ENCODE results near the gene LDLRAD1.
"Not testable (repeated sequence)": the region's sequence is repeated elsewhere in the genome, so short reads cannot be mapped to it uniquely, and the experiment has no call there.

Gene LDLRAD1

DNA sequence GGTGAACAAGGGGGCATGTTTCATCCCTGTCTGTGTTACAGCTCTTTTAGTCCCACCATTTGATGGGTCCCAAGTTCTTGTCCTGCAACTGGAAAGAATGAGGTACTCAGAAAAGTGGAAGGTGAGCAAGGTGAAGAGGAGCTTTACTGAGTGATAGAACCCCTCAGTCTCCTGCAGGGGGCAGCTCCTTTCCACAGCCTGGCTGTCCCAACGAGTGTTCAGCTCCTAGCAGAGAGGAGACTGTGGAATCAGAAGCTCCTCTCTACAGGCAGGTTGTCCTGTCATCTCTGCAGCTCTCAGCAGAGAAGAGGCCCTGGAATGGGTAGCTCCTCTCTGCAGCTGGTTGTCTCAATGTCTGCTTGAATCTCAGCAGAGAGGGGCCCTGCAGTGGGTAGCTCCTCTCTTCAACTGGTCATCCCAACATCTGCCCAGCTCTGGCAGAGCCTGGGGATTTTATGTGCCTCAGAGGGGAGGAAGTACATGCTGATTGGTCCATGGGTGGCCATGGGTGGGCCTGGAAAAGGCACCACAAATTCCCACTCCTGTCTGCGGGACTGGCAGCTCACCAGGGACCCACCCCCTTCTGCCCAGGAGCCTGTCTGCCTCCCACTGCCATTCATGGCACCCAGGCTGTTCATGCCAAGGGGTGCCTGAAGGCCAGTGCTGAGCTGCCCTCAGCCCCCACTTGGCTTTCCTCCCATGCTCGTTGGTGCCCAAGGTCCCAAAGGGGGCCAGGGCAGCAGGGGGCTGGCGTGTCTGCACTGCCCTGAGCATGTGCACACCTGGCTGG lies 25.7 kb downstream of the LDLRAD1 start:
- DNase-seq, result no peak

DNA sequence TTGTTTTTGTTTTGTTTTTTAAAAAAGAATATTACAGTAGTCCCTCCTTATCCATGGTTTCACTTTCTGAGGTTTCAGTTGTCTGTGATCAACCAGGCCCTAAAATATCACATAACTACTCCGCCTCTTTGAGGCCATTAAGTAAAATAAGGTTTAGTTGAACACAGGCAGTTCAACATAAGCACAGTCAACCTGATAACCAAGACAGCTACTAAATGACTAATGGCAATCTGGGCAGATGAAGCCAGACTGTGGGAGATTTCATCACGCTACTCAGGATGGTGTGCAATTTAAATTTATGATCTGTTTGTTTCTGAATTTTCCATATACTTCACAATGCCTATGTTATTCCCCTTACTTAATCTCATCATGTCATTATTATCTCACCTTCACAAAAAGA lies 30.1 kb downstream of the LDLRAD1 start:
- no peak for DNase-seq

DNA sequence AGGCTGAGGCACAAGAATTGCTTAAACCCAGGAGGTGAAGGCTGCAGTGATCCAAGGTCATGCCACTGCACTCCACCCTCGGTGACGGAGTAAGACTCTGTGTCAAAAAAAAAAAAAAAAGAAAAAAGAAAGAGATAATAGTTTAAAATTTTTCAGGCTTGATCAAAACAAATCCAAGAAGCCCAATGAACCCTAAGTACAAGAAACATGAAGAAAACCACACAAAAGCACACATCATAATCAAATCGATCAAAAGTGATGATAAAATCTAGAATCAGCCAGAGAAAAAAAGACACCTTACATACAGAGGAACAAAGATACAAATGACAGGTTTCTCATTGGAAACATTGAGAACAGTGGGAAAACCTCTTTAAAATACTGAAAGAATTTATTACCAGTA lies 31.5 kb downstream of the LDLRAD1 start:
- no peak for DNase-seq

DNA sequence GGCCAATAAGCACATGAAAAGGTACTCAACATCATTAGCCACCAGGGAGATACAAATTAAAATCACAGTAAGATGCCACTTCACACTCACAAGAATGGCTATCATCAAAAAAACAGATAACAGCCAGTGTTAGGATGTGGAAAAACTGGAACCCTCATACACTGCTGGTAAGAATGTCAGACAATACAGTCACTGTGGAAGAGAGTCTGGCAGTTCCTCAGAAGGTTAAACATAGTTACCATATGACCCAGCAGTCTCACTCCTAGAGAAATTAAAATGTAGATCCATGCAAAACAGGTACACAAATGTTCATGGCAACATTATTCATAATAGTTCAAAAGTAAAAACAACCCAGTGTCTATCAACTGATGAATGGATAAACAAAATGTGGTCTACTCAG lies 33.3 kb downstream of the LDLRAD1 start:
- DNase-seq, result no peak

DNA sequence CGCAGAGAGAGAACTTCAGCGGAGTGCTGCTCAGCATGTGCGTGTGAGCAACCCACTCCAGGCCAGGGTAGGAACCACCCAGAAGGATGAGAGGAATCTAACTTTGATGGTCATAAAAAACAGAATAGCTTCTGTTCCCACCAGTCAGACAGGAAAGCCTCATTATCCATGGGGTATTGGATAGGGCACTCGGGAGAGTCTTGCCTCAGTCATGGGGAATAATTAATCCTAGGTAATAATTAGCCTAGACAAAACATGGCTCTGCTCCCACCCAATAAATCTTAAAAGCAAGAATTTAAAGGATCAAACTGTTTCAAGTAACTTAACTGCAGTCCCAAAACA lies 35.3 kb downstream of the LDLRAD1 start:
- DNase-seq, result no peak

DNA sequence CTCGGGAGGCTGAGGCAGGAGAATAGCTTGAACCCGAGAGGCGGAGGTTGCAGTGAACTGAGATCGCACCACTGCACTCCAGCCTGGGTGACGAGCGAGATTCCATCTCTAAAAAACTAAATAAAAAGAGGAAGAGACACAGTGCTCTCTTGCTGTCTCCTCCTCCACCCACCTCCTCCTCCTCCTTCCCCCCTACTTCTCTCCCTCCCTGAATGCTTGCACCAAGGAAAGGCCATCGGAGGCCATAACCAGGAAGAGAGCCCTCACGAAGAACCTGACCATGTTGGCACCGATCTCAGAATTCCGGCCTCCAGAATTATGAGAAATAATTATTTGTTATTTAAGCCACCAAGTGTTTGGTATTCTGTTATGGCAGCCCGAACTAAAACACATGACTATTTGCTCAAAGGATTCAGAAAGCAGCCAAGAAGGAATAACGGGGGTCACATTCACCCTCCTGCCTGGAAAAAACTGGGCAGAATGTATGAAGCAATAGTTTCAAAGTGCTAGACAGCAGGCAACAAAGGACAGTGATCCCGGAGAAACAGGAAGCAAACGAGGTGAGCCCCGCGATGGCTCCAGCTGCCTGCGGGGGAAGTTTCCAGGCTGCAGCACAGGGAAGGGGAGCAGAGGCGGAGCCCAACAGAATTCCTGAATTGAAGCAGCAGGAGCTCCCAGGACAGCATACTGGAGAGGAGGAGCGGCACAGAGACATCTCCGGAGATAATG lies 35.8 kb downstream of the LDLRAD1 start:
- DNase-seq, result peak; percentile 73

DNA sequence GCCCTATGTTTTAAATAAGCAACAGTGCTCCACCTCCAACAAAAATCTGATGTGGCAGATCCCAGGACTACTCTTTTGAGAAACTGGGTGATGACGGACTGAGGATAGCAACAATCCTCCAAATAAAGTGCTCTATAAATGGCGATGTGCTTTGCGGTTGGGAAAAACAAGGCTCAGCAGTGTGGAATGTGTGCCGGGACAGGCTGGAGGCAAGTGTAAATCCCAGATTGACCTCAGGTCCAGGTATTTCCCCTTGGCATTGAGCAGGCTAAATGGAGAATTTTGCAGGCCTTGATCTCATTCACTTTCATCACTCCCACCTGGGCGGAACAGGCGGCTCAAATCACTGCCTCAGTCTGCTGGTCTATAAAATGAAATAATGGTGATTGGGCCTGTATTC lies 36.8 kb downstream of the LDLRAD1 start:
- no peak for DNase-seq

DNA sequence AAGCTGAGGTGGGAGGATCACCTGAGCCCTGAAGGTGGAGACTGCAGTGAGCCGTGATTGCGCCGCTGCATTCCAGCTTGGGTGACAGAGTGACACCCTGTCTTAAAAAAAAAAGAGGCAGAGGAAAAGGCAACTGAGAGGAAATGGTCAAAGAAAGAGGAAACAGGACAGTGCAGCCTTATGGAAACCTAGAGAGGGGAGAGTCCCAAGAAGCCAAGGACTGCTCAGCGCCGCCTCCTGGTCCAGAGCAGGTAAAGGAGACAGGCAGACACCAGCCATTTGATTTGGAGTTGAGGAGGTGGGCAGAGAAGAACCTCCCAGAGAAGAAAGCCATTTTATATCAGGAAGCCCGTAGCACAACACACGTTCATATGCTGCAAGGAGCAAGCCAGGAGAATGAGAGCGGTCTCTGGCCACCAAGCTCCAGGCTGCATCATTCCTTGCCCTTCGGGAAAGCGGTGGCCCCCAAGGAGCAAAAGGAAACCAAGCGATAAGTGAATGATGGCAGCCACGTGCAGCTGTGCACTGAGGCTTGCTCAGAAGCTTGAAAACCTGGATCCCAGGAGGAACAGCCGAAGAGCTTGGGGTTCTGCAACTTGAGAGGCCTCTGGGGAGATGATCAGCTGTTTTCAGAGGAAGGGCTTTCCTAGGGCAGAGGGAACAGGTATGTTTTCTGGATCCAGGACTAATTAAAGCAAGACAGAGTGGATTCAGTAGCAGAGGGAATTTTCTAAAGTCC lies 38.1 kb downstream of the LDLRAD1 start:
- DNase-seq, result peak; percentile 44

DNA sequence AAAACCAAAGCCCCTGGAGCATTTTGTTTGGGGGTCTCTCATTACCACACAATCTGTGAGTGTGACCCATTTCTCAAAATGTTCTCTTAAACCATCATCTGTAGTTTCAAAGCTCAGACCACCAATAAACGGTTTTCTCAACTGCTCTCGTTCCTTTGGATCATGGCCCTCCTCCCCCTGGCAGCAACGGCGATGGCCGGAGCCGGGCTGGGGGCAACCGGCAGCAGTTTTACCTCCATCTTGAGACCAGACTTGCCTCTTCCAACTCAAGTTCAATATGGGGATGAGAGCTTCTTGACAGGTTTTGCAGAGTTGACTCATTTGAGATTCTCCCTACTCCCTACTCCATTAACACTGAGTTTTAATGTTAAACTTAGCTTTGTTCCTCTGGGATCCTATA lies 42.1 kb downstream of the LDLRAD1 start:
- DNase-seq, result no peak

DNA sequence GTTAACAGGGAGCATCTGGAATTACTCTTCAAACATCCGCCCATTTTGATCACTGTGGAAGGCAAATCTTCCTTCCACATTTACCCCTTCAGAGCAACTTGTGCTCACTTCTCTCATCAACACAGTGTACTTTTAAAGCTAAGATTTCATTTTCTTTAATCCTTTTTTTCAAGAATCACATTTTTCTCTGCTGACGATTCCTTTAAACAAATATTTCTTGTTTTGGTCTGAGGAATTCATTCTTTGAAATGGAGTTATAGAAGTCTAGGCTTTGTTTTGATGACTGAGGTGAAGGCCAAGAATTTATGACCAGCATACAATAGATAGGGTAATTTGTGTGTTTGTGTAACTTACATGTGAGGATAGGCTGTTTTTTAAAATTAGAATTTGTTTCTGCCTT lies 46.3 kb downstream of the LDLRAD1 start:
- DNase-seq, result no peak

DNA sequence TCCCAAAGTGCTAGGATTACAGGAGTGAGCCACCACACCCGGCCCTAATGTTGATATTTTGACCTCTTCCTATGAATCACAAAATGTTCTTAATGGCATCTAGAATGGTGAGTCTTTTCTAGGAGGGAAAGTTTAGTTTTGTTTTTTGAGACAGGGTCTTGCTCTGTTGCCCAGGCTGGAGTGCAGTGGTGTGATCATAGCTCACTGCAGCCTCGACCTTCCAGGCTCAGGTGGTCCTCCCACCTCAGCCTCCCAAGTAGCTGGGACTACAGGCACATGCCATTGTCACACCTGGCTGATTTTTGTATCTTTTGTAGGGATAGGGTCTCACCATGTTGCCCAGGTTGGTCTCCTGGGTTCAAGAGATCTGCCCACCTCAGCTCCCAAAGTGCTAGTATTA lies 48.7 kb downstream of the LDLRAD1 start:
- DNase-seq, result not testable (repeated sequence)

DNA sequence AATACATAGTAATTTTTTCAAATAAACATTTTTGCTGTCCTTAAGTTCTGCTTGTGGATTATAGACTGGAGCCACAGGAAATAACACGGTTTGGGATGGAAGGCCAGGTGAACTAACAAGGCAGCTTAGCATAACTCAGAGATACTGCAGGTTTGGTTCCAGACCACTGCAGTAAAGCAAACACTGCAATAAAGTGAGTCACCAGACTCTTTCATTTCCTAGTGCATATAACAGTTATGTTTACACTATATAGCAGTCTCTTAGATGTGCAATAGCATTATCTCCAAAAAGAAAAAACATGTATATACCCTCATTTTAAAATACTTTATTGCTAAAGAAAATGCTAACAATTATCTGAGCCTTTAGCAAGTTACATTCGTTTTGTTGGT lies 49.9 kb downstream of the LDLRAD1 start:
- DNase-seq, result peak; percentile 49

DNA sequence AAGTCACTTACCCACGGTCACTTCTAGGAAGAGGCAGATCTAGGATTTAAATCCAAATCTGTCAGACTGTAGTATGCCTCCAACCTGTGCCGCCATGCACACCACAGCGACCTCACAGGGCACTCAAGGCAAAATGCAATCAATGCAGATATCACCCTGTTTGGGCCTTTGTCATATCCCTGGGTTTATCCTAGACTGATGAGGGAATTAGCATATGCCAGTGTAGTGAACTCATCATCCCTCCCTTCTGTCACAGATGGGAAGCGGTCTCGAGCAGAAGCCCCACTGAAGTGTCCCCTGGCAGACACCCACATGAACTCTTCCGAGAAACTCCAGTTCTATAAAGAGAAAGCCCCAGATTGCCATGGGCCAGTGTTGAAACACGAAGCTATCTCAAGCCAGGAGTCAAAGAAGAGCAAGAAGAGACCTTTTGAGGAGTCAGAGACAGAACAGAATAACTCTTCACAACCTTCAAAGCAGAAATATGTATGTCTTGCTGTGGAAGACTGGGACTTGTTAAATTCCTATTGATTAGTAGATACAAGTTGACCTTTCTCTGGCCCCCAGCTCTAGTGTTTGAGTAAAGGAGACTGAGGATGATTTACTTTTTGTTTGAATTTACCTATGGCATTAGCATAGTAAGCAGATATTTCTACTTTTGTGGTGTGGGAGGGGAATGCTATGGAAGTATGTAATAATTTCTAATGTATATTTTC lies 50.4 kb downstream of the LDLRAD1 start:
- no peak for DNase-seq

DNA sequence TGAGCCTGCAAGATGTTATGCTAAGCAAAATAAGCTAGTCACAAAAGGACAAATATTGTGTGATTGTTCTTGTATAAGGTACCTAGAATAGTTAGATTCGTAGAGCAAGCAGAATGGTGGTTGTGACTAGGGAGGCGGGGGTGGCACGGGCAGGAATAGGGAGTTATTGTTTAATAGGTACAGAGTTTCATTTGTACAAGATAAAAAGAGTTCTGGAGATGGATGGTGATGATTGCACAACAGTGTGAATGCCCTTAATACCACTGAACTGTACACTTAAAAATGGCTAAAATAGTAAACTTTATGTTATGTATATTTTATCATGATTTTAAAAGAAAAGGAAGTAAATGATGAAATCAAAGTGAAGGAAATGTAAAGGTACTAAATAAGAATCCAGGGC lies 51.2 kb downstream of the LDLRAD1 start:
- no peak for DNase-seq

DNA sequence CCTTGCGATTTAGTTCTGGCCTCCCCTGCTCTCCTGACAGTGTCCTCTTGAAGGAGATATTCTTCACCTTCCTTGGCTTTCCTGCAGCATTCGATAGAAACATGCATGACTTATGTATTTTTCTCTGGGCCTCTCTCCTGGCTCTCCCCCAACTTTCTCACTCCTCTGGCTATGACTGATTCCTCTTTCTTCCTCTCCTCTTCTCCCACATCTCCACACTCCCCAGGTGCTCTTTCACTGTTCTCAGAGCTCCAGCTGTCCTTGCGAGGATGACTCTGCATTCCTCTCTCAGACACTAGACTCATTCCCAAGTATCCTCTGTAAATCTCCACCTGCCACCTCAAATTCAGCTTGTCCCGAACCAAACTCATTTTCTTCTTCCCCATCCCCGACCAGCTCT lies 53.9 kb downstream of the LDLRAD1 start:
- no peak for DNase-seq

DNA sequence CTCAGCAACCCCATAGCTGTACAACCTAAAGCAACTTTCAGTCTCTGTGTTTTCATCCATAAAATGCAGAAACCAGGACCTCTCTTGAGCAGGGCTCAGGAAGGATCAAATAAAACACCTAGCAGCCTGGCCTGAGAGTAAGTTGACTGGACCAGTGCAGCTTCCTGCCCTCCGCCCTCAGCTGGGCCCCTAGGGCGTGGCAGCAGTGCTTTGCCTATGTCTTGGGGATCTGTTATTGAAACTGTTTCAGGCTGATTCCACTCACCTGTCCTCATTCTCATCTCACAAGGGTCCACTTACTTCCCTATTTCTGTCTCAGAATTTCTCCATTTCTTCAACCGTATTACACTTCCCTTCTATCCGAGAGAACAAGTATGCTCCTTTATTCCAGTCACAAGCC lies 54.5 kb downstream of the LDLRAD1 start:
- no peak for DNase-seq

DNA sequence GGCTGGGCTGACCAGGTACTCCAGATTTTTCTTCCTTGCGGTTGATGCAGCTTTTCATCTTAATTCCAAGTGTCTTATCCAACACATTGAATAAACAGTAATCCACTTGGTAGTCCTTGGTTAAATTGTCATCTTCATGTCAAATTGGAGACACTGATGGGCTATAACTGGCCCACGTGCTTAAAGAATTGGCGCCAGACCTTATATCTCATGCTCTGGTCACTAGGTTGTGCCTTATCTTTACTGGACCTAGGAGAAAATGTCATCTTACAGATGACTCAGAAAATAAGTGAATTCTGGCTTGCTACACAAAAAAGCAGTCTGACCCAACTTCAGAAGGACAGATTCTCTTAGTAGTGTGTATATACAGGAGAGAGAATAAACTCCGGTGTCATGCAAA lies 55.6 kb downstream of the LDLRAD1 start:
- DNase-seq, result no peak

DNA sequence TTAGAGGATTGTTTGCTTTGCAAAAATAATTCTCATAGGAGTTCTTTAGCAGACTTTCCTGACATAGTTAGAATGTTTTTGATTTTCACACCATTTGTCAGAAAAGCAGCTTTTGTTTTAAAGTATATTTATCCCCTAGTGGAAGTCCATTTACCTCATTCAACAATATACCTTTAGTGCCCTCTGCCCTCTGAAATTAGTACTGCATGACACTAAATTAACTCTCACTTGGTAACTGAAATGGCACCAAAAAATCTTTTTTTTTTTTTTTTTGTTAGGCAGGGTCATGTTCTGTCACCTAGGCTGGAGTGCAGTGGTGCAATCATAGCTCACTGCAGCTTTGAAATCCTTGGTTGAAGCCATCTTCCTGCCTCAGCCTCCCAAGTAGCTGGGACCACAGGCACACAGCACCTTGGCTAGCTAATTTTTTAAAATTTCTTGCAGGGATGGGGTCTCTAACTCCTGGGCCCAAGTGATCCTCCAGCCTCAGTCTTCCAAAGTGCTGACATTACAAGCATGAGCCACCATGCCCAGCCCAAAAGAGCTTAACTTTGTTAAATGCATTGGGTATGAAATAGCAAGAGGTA lies 58.2 kb downstream of the LDLRAD1 start:
- peak; percentile 27 for DNase-seq
